Transverse colon (tissue), 4 donors: ENCODE measurements around the gene LRRC8C. TPM values are rescaled to one million over a fixed set of nuclear protein-coding genes. Genes with fewer than 3 reads are reported as not detected.
A peak's percentile ranks its signal among the peaks of the same experiment; 100 is the strongest.

Source experiments
- DNase-seq: peaks from one replicate; pipeline ENCODE4 v3.0.0-alpha.2; 2019
- H3K27ac ChIP-seq, 4 donors: fragments of 200-600 bp; sonication (generic); 2 replicates each; pipeline ENCODE4 v1.5.1; 2016 to 2018; ENCODE audit warnings: inconsistent platforms in 4 of 4
- H3K27me3 ChIP-seq: fragments of 200-600 bp; sonication (generic); 2 replicates; pipeline ENCODE4 v1.5.1; 2017; ENCODE audit warnings: inconsistent platforms
- H3K36me3 ChIP-seq, 4 donors: fragments of 200-600 bp; sonication (generic); 2 replicates each; pipeline ENCODE4 v1.5.1; 2017 to 2019; ENCODE audit warnings: inconsistent platforms in 4 of 4
- H3K4me1 ChIP-seq, 4 donors: fragments of 200-600 bp; sonication (generic); 2 replicates each; pipeline ENCODE4 v1.5.1; 2017 to 2020; ENCODE audit warnings: inconsistent platforms in 4 of 4
- H3K4me3 ChIP-seq, 4 donors: fragments of 200-600 bp; sonication (generic); 1 replicate in 1 of 4; 2 replicates in 3 of 4; pipeline versions ENCODE4 v1.5.1 to v1.6.1; 2017 to 2019; ENCODE audit warnings: inconsistent platforms in 4 of 4
- H3K9me3 ChIP-seq, 2 donors: fragments of 200-600 bp; sonication (generic); 2 replicates each; pipeline ENCODE4 v1.5.1; 2017 to 2019; ENCODE audit warnings: inconsistent platforms in 2 of 2
- EP300 ChIP-seq: sonication (generic); formaldehyde crosslinking; IDR thresholded peaks from one replicate; pipeline ENCODE4 v1.6.1; 2017; ENCODE audit warnings: antibody characterized with exemption, low read depth
- POLR2A ChIP-seq: fragments of 450-650 bp; IDR thresholded peaks from one replicate; pipeline ENCODE4 v1.6.1; 2016; ENCODE audit warnings: antibody characterized with exemption, mild to moderate bottlenecking, moderate library complexity
- POLR2AphosphoS5 ChIP-seq, 3 donors: sonication (generic); formaldehyde crosslinking; IDR thresholded peaks; one replicate each; pipeline ENCODE4 v1.6.1; 2016; ENCODE audit warnings: antibody characterized with exemption in 3 of 3
- WGBS, 2 donors: methylation state at CpG; one replicate each; pipeline ENCODE4 v1.1.5; 2018; ENCODE audit warnings: low coverage in 1 of 2; 5-methylcytosine and 5-hydroxymethylcytosine counted together
- in situ Hi-C, 4 donors: fragments of 200-750 bp; cut with MboI; loops; one replicate each; pipeline versions ENCODE4 v1.15.0 to v1.15.1; 2017; ENCODE audit warnings: low sequenced_read_pairs in 3 of 4, low pct_ligation_motif_present in 1 of 4, low pct_unique_long_range_greater_than_20kb in 1 of 4
- intact Hi-C: fragments of 100-400 bp; cut with DNase I; formaldehyde crosslinking; loops from one replicate; pipeline ENCODE4 v1.15.1; 2023; ENCODE audit warnings: low total_unique reads
- total RNA-seq, 4 donors: library from RNA; depleted of rRNA; stranded (reverse); fragments of >200 nt; gene quantifications; one replicate each; pipeline ENCODE4 v1.1.0, GENCODE V29; 2016
- TF ChIP-seq, protein P1 (sequence below), 5 experiments: fragments of 200-600 bp in 3 of 5; fragments of 450-650 bp in 2 of 5; sonication (generic) in 3 of 5; IDR thresholded peaks; 1 replicate in 2 of 5; 2 replicates in 3 of 5; pipeline ENCODE4 v1.5.1; 2016 to 2017; ENCODE audit warnings: antibody characterized with exemption in 5 of 5, inconsistent platforms in 3 of 5, mild to moderate bottlenecking in 2 of 5, moderate library complexity in 1 of 5

The LRRC8C gene
- total RNA-seq, 4 donors from 2014 or later: 2.4 to 4.4 (median 2.7) TPM

DNA sequence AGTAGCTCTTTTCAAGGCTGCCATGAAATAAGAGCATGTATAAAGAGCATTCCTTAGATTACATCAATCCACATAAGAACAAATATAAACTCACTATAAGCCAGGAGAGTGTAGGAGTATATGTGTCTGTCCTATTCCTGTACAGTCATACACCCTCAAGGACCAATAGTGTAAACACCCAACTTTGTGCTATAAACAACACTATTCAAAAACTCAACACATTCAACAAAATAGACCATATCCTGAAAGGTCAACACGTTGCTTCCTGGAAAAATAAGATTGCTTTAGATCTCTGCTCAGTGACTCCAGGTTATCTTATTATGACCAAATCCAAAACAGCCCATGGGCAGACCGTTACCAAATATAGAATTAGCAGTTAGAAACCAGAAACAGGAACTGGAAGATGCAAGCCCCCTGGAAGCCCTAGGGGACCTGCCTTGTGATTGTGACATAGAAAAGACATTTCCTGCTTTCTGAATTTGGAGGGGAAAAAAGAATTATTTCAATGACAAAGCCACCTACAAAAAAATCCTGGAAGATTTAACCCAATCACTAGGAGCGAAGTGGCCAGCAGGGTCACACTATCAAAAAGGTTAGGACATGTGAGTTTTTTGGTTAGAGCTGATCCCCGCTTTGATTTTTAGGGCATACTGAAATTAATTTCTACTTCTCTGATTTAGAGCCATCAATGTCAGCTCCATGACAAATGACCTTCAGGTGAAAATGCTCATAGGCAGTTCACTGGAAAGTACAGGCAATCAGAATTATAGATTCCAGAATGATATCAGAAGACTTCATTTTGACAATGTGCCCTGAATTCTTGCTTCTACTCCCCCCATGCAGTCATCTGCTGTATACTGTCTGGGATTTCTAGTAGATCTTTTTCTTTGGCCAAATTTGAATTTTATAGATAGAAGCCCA, 59.9 kb downstream of the LRRC8C start:
- Histone ChIP-seq H3K27me3 (no peaks in the 10 kb centered on the region), H3K36me3 (no peaks in the 10 kb centered on the region), H3K27ac (peak overlapping the region; percentile 5 to 34 (median 24)), H3K9me3 (no peaks in the 10 kb centered on the region), H3K4me3 (no peak overlapping the region), H3K4me1 (peaks cover 0 to 26% (median 0%) of the 10 kb centered on the region in 4 donors)
- WGBS, 2 donors: 62 to 67% methylated on average over 3 to 4 of the region's 4 CpGs
- TF ChIP-seq POLR2AphosphoS5 (IDR thresholded peaks at IDR 0.05) (no peak), EP300 (no peak), POLR2A (no peak)
- TF ChIP-seq, protein P1, sequence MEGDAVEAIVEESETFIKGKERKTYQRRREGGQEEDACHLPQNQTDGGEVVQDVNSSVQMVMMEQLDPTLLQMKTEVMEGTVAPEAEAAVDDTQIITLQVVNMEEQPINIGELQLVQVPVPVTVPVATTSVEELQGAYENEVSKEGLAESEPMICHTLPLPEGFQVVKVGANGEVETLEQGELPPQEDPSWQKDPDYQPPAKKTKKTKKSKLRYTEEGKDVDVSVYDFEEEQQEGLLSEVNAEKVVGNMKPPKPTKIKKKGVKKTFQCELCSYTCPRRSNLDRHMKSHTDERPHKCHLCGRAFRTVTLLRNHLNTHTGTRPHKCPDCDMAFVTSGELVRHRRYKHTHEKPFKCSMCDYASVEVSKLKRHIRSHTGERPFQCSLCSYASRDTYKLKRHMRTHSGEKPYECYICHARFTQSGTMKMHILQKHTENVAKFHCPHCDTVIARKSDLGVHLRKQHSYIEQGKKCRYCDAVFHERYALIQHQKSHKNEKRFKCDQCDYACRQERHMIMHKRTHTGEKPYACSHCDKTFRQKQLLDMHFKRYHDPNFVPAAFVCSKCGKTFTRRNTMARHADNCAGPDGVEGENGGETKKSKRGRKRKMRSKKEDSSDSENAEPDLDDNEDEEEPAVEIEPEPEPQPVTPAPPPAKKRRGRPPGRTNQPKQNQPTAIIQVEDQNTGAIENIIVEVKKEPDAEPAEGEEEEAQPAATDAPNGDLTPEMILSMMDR (IDR thresholded peaks at IDR 0.05): no peak
- no peak for DNase-seq
- in situ Hi-C loops: no loop called here
- intact Hi-C loops: no loop called here

DNA sequence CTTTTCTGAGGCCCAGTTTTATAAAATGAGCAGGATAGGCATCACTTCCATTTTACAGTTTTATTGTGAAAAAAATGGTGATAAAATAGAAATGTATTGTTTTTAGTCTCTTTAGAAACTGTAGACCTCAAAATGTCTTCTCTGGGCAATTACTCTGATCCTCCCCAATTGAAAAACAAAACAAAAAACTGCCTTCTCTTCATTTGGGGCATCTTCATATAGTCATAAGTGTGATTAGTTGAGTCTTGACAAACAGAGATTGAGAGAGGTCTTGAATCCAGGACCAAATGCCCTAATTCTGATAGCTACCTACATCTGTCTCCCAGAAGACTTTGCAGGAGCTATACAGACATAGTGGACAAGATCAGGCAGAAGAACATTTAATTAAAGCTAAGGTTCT, 62.9 kb downstream of the LRRC8C start:
- no peaks in the 10 kb centered on the region for H3K36me3 ChIP-seq
- DNase-seq: no peak
- TF ChIP-seq POLR2A: no peak
- TF ChIP-seq, protein P1 (IDR thresholded peaks at IDR 0.05): no peak
- no peak for TF ChIP-seq POLR2AphosphoS5 (IDR thresholded peaks at IDR 0.05)
- TF ChIP-seq EP300: no peak
- H3K27me3 ChIP-seq: no peaks in the 10 kb centered on the region
- H3K4me3 ChIP-seq: no peak overlapping the region
- intact Hi-C loops: no loop called here
- H3K27ac ChIP-seq: no peak overlapping the region
- peaks cover 0 to 41% (median 0%) of the 10 kb centered on the region in 4 donors for H3K4me1 ChIP-seq
- in situ Hi-C loops: no loop called here
- no peaks in the 10 kb centered on the region for H3K9me3 ChIP-seq

GRCh38 chr1:89697383-89697782, 64.5 kb downstream of the LRRC8C start:
- TF ChIP-seq, protein P1 (IDR thresholded peaks at IDR 0.05): no peak
- TF ChIP-seq POLR2AphosphoS5 (IDR thresholded peaks at IDR 0.05): no peak
- no peak for TF ChIP-seq POLR2A
- TF ChIP-seq EP300: no peak
- Histone ChIP-seq H3K27ac (no peak overlapping the region), H3K4me3 (no peak overlapping the region), H3K9me3 (no peaks in the 10 kb centered on the region), H3K27me3 (no peaks in the 10 kb centered on the region), H3K4me1 (peaks cover 0 to 34% (median 0%) of the 10 kb centered on the region in 4 donors), H3K36me3 (no peaks in the 10 kb centered on the region)
- WGBS, 2 donors: 60 to 75% methylated on average over 1 of the region's 1 CpG
- in situ Hi-C loops (no loop called here), intact Hi-C loops (no loop called here)
- DNase-seq: no peak

- in situ Hi-C loops (no loop called here), intact Hi-C loops (no loop called here)
- no peaks in the 10 kb centered on the region for H3K9me3 ChIP-seq
- H3K27me3 ChIP-seq: no peaks in the 10 kb centered on the region
- WGBS, 2 donors: 62 to 73% methylated on average over 3 of the region's 3 CpGs
- no peak overlapping the region for H3K4me3 ChIP-seq
- H3K4me1 ChIP-seq: peaks cover 0 to 27% (median 0%) of the 10 kb centered on the region in 4 donors
- no peaks in the 10 kb centered on the region for H3K36me3 ChIP-seq
- no peak overlapping the region for H3K27ac ChIP-seq
- TF ChIP-seq EP300 (no peak), POLR2AphosphoS5 (IDR thresholded peaks at IDR 0.05) (no peak), POLR2A (no peak)
- TF ChIP-seq, protein P1 (IDR thresholded peaks at IDR 0.05): no peak
- DNase-seq: no peak
Observed at GRCh38 chr1:89698020-89698560, 65.2 kb downstream of the LRRC8C start.
